PC-9 (cell line): ENCODE data around the gene TMEFF1. TPM values are rescaled to one million over a fixed set of nuclear protein-coding genes. Genes with fewer than 3 reads are reported as not detected.

Experiments
- BruUV-seq: library from RNA; stranded (reverse); fragments of 400-500 nt; replicated peaks from 2 replicates; lab custom pipeline; 2021; lab: Mats Ljungman, UMichigan
- CTCF ChIA-PET: fragments of 300-600 bp; sonication (Branson Sonifier 250); formaldehyde crosslinking; loops from one replicate; lab custom pipeline; 2022; ENCODE audit warnings: antibody characterized with exemption; lab: Charles Lee
- POLR2A ChIA-PET: fragments of 300-600 bp; sonication (Branson Sonifier 250); formaldehyde crosslinking; loops from one replicate; lab custom pipeline; 2022; ENCODE audit warnings: antibody characterized with exemption; ENCODE audit not compliant: unreplicated experiment; lab: Charles Lee
- DNase-seq, 2 experiments: peaks; one replicate each; pipeline versions ENCODE4 v3.0.0 to v3.0.0-alpha.2; 2015 to 2022; ENCODE audit warnings: mixed read lengths in 1 of 2
- H2AFZ ChIP-seq: fragments of 200-600 bp; sonication (generic); 2 replicates; pipeline ENCODE4 v1.8.1; 2017; ENCODE audit warnings: antibody characterized with exemption
- H3F3A ChIP-seq: fragments of 200-600 bp; sonication (generic); 2 replicates; pipeline ENCODE4 v1.8.1; 2017; ENCODE audit warnings: antibody characterized with exemption, mild to moderate bottlenecking, low read depth; ENCODE audit not compliant: insufficient read depth
- H3K27ac ChIP-seq: fragments of 200-600 bp; sonication (generic); 2 replicates; pipeline ENCODE4 v1.6.1; 2016; ENCODE audit warnings: mixed run types
- H3K27me3 ChIP-seq: fragments of 200-600 bp; sonication (generic); 2 replicates; pipeline ENCODE4 v1.6.1; 2016; ENCODE audit warnings: low read depth, mixed run types; ENCODE audit not compliant: insufficient read depth
- H3K36me3 ChIP-seq: fragments of 200-600 bp; sonication (generic); 2 replicates; pipeline ENCODE4 v1.6.1; 2016; ENCODE audit warnings: low read depth, mixed run types
- H3K4me1 ChIP-seq: fragments of 200-600 bp; sonication (generic); replicated peaks from 2 replicates; pipeline ENCODE4 v1.6.1; 2016; ENCODE audit warnings: mixed run types; ENCODE audit not compliant: insufficient read depth
- H3K4me2 ChIP-seq: fragments of 200-600 bp; sonication (generic); 2 replicates; pipeline ENCODE4 v1.6.1; 2017; ENCODE audit warnings: mixed run types
- H3K4me3 ChIP-seq: fragments of 200-600 bp; sonication (generic); 2 replicates; pipeline ENCODE4 v1.6.1; 2016; ENCODE audit warnings: mixed run types
- H3K79me2 ChIP-seq: fragments of 200-600 bp; sonication (generic); 2 replicates; pipeline ENCODE4 v1.6.1; 2017; ENCODE audit warnings: low read depth, mixed run types
- H3K9me2 ChIP-seq: fragments of 200-600 bp; sonication (generic); 2 replicates; pipeline ENCODE4 v1.8.1; 2017; ENCODE audit warnings: mild to moderate bottlenecking; ENCODE audit not compliant: insufficient read depth
- H3K9me3 ChIP-seq: fragments of 200-600 bp; sonication (generic); 2 replicates; pipeline ENCODE4 v1.8.1; 2016; ENCODE audit warnings: low read depth; ENCODE audit not compliant: insufficient read depth
- H4K20me1 ChIP-seq: fragments of 200-600 bp; sonication (generic); 2 replicates; pipeline ENCODE4 v1.8.1; 2017; ENCODE audit not compliant: insufficient read depth
- EZH2 ChIP-seq: fragments of 200-600 bp; sonication (generic); IDR thresholded peaks from 2 replicates; pipeline ENCODE4 v1.8.0; 2017; ENCODE audit warnings: antibody characterized with exemption, low read depth
- intact Hi-C: fragments of 100-400 bp; cut with micrococcal nuclease; formaldehyde crosslinking; loops from one replicate; pipeline ENCODE4 v1.10.0; 2022; ENCODE audit not compliant: unreplicated experiment
- total RNA-seq: library from RNA; stranded (reverse); gene quantifications from 2 replicates; pipeline ENCODE4 v1.2.3, GENCODE V29; 2021
- TF ChIP-seq, protein P1 (sequence below): fragments of 200-600 bp; sonication (generic); conservative IDR thresholded peaks from 2 replicates; pipeline ENCODE4 v1.6.1; 2017; ENCODE audit warnings: mixed run types, antibody characterized with exemption, mild to moderate bottlenecking, moderate library complexity

Gene TMEFF1
- total RNA-seq, 1 experiment from 2014 or later = 1.1 TPM

DNA sequence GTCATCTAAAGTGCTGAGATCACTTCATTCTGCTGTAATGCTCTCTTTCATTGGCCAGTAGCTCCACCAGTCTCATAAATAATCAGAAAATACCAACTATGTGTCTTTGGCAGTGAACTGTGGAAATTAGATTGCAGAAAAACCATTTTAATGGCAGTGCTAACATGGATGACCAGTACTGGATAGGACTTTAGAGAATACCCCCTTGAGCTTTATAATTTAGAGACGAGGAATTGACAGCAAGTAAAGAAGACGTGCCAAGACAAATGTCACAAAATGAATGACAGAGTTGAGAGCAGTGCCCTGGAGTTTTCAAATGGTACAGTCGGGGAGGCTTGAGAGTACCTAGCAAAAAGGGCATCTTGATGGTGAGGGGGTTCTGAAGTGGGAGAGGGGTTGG is 40.2 kb upstream of the TMEFF1 start:
- ChIA-PET POLR2A (no interaction called here), CTCF (no interaction called here)
- H3K79me2 ChIP-seq = peaks cover 68% of the 10 kb centered on the region
- no peaks in the 10 kb centered on the region for H3K9me2 ChIP-seq
- no TSS peak for BruUV-seq
- H4K20me1 ChIP-seq = no peaks in the 10 kb centered on the region
- intact Hi-C loops = no loop called here
- no peak for DNase-seq
- H3K36me3 ChIP-seq = no peaks in the 10 kb centered on the region
- no peak overlapping the region for H2AFZ ChIP-seq
- peaks cover 25% of the 10 kb centered on the region for H3F3A ChIP-seq
- peaks cover 29% of the 10 kb centered on the region for H3K4me1 ChIP-seq
- H3K27ac ChIP-seq = no peak overlapping the region
- H3K9me3 ChIP-seq = no peaks in the 10 kb centered on the region
- H3K4me3 ChIP-seq = no peak overlapping the region
- H3K27me3 ChIP-seq = no peaks in the 10 kb centered on the region
- no peak for TF ChIP-seq EZH2
- TF ChIP-seq, protein P1, sequence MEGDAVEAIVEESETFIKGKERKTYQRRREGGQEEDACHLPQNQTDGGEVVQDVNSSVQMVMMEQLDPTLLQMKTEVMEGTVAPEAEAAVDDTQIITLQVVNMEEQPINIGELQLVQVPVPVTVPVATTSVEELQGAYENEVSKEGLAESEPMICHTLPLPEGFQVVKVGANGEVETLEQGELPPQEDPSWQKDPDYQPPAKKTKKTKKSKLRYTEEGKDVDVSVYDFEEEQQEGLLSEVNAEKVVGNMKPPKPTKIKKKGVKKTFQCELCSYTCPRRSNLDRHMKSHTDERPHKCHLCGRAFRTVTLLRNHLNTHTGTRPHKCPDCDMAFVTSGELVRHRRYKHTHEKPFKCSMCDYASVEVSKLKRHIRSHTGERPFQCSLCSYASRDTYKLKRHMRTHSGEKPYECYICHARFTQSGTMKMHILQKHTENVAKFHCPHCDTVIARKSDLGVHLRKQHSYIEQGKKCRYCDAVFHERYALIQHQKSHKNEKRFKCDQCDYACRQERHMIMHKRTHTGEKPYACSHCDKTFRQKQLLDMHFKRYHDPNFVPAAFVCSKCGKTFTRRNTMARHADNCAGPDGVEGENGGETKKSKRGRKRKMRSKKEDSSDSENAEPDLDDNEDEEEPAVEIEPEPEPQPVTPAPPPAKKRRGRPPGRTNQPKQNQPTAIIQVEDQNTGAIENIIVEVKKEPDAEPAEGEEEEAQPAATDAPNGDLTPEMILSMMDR = no peak
- H3K4me2 ChIP-seq = no peak overlapping the region

DNA sequence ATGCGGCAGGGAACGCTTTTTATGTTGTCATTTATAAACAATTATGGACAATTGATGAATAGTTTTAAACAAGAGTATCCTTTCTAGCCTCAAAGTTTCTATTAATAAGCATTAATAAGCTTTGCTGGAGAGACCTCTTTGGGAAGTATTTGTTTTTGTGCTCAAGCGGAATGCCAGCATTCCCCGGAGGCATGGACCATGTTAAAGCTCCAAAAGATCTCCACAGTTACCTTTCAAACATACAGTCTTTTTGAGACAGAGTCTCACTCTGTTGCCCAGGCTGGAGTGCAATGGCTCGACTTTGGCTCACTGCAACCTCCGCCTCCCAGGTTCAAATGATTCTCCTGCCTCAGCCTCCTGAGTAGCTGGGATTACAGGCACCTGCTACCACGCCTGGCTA is 36.4 kb upstream of the TMEFF1 start:
- TF ChIP-seq, protein P1 = no peak
- TF ChIP-seq EZH2 = no peak
- H3K79me2 ChIP-seq = peaks cover 53% of the 10 kb centered on the region
- H3K4me1 ChIP-seq = no peaks in the 10 kb centered on the region
- no peak overlapping the region for H3K4me2 ChIP-seq
- H3K27ac ChIP-seq = no peak overlapping the region
- DNase-seq = no peak
- no peaks in the 10 kb centered on the region for H4K20me1 ChIP-seq
- no peaks in the 10 kb centered on the region for H3K9me3 ChIP-seq
- ChIA-PET CTCF (no interaction called here), POLR2A (no interaction called here)
- intact Hi-C loops = loop anchor here (5.0 kb wide), 1 partner anchor 114 kb away; no protein-coding TSS in a partner anchor
- no peaks in the 10 kb centered on the region for H3K27me3 ChIP-seq
- no peaks in the 10 kb centered on the region for H3K36me3 ChIP-seq
- BruUV-seq = no TSS peak
- H2AFZ ChIP-seq = no peak overlapping the region
- no peak overlapping the region for H3K4me3 ChIP-seq
- H3F3A ChIP-seq = peaks cover 8% of the 10 kb centered on the region; the same call in 1 of the 2 replicates
- H3K9me2 ChIP-seq = no peaks in the 10 kb centered on the region

DNA sequence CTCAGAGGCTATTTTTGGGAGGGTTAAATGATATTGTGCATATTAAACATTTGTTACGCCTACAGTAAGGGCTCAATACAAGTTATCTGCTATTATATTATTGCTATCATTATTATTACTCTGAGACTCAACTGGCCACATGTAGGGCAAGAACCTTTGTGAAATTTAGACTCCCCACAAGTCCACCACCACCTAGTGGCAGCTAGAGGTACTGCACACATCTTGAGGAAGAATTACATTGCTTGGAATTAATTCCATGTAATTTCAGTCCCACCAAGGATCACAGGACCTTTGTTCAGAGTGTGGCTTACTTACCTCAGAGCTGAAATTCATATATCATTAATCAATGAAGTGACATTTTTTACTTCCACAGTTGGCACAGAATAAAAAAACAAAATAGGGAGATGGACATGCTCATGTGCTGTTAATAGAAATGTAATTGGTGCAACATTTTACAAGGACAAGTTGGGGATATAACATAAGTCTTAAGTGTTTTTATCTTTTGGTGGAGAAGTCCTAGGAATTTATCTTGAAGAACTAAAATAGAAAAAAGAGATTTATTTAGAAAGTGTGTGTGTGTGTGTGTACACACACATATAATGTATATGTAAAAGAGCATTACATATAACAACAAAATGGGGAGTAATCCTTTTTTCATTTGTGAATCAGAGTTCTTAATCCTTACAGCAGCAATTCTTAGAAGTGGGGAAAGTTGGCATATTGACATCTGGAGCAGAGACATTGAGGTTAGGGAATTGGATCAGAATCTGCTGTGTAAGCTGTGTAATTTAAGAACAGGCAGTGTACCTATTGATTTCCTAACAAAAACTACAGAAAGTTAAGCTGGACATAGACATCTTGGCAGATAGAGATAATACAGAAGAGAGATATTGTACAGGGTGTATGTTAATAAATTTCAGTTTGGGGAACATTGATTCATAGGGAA is 34.8 kb upstream of the TMEFF1 start:
- POLR2A ChIA-PET = interaction anchor here (0.6 to 0.7 kb wide), 3 partner anchors 11 to 79 kb away, joined by 3 to 5 read pairs (median 3); partner anchors contain the start of gene MSANTD3
- CTCF ChIA-PET = interaction anchor here (0.5 kb wide), 1 partner anchor 344 kb away, joined by 4 read pairs; no protein-coding TSS in a partner anchor
- no peak overlapping the region for H3K4me2 ChIP-seq
- H3K27ac ChIP-seq = no peak overlapping the region
- no peaks in the 10 kb centered on the region for H3K4me1 ChIP-seq
- H3K9me2 ChIP-seq = no peaks in the 10 kb centered on the region
- peaks cover 8% of the 10 kb centered on the region; the same call in 1 of the 2 replicates for H3F3A ChIP-seq
- H3K27me3 ChIP-seq = no peaks in the 10 kb centered on the region
- no peak overlapping the region for H2AFZ ChIP-seq
- peaks cover 39% of the 10 kb centered on the region for H3K79me2 ChIP-seq
- peak; percentile 56 to 70 for DNase-seq
- no peak overlapping the region for H3K4me3 ChIP-seq
- intact Hi-C loops = loop anchor here (5.0 kb wide), 1 partner anchor 116 kb away; no protein-coding TSS in a partner anchor
- no peaks in the 10 kb centered on the region for H4K20me1 ChIP-seq
- no TSS peak for BruUV-seq
- H3K9me3 ChIP-seq = no peaks in the 10 kb centered on the region
- TF ChIP-seq, protein P1 = peak; percentile 96
- TF ChIP-seq EZH2 = no peak
- H3K36me3 ChIP-seq = no peaks in the 10 kb centered on the region
